Memory B cell (primary cell): ENCODE measurements around the gene ZCCHC7.

Experiments used
- ATAC-seq: fragments of 150-1000 bp; cut with Tn5 transposase; 2 replicates; pipeline ENCODE4 v1.10.0; 2021; ENCODE audit warnings: low read depth, mild to moderate bottlenecking, moderate library complexity
- DNase-seq, 2 donors: peaks; one replicate each; pipeline ENCODE4 v3.0.0; 2022; ENCODE audit warnings: low spot score in 2 of 2
- H3K27ac Mint-ChIP-seq: one replicate; pipeline ENCODE4 v1.8.0; 2022; ENCODE audit warnings: mild to moderate bottlenecking, moderate library complexity, mixed read lengths
- H3K27me3 Mint-ChIP-seq: one replicate; pipeline ENCODE4 v1.8.0; 2022; ENCODE audit warnings: mixed read lengths
- H3K36me3 Mint-ChIP-seq: one replicate; pipeline ENCODE4 v1.8.0; 2022; ENCODE audit warnings: mild to moderate bottlenecking, mixed read lengths
- H3K4me1 Mint-ChIP-seq: one replicate; pipeline ENCODE4 v1.8.0; 2022; ENCODE audit warnings: mixed read lengths
- H3K4me3 Mint-ChIP-seq: one replicate; pipeline ENCODE4 v1.8.0; 2022; ENCODE audit warnings: mild to moderate bottlenecking, moderate library complexity, mixed read lengths
- H3K9me3 Mint-ChIP-seq: one replicate; pipeline ENCODE4 v1.8.0; 2022; ENCODE audit warnings: mixed read lengths

The ZCCHC7 gene

DNA sequence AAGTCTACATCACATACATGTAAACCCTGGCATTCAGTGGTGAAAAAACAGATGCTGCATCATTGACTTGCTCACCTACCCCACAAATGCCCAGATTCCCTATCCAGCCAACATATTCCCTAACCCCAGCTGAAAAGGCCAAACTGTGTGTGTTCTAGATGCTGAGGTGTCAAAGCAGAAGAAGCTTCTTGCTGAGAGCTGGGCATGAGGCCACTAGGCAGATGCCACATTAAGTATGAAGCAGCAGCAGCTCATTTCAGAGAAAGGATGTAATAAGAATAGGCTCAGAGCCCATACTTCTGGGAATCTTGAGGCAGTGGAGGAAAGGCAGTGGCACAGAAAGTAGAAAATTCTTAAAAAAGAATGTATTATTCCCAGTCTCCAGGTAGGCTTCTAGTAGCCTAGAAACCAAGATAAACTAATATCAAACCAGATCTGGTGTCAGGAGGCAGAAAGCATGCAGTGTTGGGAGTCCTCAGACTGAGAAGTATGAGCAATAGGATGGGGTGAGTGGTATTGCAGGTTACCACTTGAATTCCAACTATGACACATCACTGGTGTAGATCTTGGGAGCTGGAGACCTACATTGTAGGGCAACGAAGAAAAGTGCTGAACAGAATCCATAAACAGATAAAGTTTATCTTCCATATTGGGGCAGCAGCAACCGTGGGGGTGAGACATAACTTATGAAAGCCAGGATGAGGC, 230.3 kb downstream of the ZCCHC7 start:
- no peak overlapping the region for H3K4me3 Mint-ChIP-seq
- no peaks in the 10 kb centered on the region for H3K9me3 Mint-ChIP-seq
- H3K4me1 Mint-ChIP-seq: peaks cover 7% of the 10 kb centered on the region
- H3K27me3 Mint-ChIP-seq: no peaks in the 10 kb centered on the region
- no peak for DNase-seq
- ATAC-seq: no peak
- H3K36me3 Mint-ChIP-seq: peaks cover 32% of the 10 kb centered on the region
- H3K27ac Mint-ChIP-seq: no peak overlapping the region

DNA sequence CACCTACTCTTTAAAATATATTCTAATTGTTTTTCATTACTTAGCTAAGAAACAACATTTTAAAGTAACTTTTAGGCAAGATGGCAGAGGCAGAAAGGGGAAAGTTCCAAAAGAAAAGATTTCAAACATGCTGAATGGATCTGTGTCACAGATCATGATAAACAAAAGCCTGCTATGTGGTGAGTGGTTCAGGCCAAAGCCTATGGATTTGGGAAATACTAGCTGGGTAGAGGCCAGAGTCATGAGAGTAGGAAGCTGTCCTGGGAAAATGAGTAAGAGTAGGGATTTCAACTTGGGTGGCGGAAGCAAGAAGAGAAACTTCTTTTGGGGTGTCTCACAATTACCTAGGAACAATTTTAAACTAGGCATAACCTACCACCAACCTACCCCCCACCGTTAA, 233.4 kb downstream of the ZCCHC7 start:
- no peak for DNase-seq
- H3K4me1 Mint-ChIP-seq: peaks cover 2% of the 10 kb centered on the region
- no peak for ATAC-seq
- H3K9me3 Mint-ChIP-seq: no peaks in the 10 kb centered on the region
- H3K27me3 Mint-ChIP-seq: no peaks in the 10 kb centered on the region
- peak overlapping the region; percentile 32 for H3K27ac Mint-ChIP-seq
- peaks cover 32% of the 10 kb centered on the region for H3K36me3 Mint-ChIP-seq
- no peak overlapping the region for H3K4me3 Mint-ChIP-seq

DNA sequence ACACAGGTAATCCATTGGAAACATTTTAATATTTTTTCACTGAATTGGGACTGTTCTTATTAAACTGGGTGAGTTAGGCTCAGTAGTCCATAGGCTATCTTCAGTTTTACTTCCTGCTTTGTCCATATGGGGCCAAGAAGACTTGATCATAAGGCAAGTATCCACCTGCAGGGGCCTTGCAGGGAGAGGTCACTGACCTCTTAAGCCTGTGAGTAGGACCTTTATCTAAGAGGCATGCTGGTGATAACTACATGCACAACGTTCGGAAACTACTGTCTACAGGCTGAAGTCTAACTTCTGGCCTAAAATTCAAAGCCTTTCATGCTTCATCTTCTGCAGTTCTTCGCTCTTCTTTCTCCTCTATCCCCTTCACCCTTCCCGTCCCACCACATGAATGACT, 242.1 kb downstream of the ZCCHC7 start:
- Mint-ChIP-seq H3K4me3 (no peak overlapping the region), H3K27me3 (no peaks in the 10 kb centered on the region), H3K9me3 (no peaks in the 10 kb centered on the region), H3K36me3 (peaks cover 8% of the 10 kb centered on the region), H3K27ac (no peak overlapping the region), H3K4me1 (peaks cover 13% of the 10 kb centered on the region)
- no peak for ATAC-seq
- DNase-seq: no peak

DNA sequence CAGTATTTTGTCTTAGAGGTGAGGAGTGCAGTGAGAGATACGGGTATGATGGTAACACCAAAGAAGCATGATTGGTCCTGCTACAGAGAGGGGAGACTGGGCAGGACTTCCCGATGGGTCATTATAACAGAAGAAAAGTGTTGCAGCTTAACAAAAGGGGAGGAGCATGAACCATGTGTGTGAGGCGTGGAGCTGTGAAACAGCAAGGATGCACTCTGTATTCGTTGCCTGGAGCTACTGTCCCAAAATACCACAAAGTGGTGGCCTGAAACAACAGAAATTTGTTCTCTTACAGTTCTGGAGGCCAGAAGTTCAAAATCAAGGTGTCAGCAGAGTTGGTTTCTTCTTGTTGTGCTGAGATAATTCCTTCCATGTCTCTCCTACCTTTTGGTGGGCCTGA, 242.8 kb downstream of the ZCCHC7 start:
- Mint-ChIP-seq H3K36me3 (peaks cover 8% of the 10 kb centered on the region), H3K4me3 (no peak overlapping the region), H3K27me3 (no peaks in the 10 kb centered on the region), H3K9me3 (no peaks in the 10 kb centered on the region), H3K27ac (peak overlapping the region; percentile 56), H3K4me1 (peaks cover 13% of the 10 kb centered on the region)
- no peak for DNase-seq
- no peak for ATAC-seq

DNA sequence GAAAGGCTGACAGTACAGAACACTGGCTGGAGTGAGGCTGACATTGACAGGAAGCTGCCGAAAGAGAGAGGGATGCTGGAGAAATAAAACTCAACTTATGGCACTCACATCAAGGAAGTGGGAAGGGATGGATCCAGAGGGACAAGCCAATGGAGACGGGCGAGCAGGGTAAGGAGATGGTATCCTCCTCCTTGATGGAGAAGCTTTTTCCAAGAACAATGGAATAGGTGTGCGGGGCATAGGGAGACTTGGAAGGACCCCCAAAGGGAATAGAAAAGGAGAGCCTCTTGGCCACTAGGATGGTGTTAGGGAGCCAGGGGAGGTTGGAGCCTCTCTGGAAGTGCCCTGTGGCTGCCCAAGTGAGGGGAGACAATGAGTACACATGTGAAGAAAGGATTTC, 243.8 kb downstream of the ZCCHC7 start:
- Mint-ChIP-seq H3K27me3 (no peaks in the 10 kb centered on the region), H3K4me1 (peaks cover 15% of the 10 kb centered on the region), H3K9me3 (no peaks in the 10 kb centered on the region), H3K27ac (no peak overlapping the region), H3K36me3 (peaks cover 4% of the 10 kb centered on the region), H3K4me3 (no peak overlapping the region)
- ATAC-seq (no peak), DNase-seq (no peak)

DNA sequence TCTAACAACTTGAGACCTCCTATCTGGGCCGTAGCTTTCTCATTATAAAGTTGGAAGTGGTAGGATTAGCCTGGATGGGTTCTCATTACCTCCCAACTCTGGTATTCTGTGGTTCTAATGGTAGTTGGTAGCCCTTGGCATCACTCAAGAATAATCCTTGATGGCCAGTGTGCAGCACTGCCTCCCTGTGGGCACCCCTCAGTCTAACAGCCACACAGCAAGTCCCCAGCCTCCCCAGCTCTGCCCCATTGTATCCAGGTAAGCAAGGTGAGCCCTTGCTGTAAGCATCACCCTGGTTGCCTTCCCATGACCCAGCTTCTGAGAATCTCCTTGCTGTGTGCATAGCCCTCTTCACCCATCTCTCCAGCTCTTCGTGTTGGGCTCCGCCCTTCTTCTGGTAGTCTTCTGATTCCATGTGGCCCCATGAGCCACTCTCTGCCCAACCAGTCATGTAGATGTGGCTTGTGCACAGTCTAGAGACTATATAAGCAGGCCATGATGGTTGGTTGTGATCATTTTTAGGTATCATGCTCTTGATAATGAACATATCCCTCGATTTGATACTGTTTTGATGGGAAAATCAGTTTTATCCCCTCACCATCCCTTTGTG, 244.5 kb downstream of the ZCCHC7 start:
- Mint-ChIP-seq H3K36me3 (peaks cover 4% of the 10 kb centered on the region), H3K9me3 (no peaks in the 10 kb centered on the region), H3K4me1 (peaks cover 22% of the 10 kb centered on the region), H3K4me3 (no peak overlapping the region), H3K27ac (no peak overlapping the region), H3K27me3 (no peaks in the 10 kb centered on the region)
- ATAC-seq: peak; percentile 20
- no peak for DNase-seq

DNA sequence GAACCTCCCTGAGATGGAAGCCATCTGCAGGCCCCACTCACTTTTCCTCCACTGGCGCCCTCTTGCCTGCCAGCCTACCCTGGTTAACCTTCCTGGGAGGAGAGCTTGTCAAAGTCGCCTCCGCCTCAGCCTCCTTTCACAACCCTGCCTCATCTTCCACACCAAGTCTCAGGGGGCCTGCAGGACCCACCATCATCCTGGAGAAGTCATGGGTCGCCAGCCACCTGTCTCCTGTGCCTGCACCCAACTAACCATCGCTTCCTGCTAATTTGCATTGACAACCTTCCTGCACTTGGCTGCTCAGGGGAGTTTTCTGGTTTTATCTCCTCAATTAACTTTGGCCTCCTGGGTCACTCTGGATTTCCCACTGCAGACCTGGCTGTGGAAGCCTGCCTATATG, 249.3 kb downstream of the ZCCHC7 start:
- Mint-ChIP-seq H3K36me3 (no peaks in the 10 kb centered on the region), H3K27me3 (no peaks in the 10 kb centered on the region), H3K27ac (peak overlapping the region; percentile 84), H3K4me3 (peak overlapping the region; percentile 61), H3K9me3 (no peaks in the 10 kb centered on the region), H3K4me1 (peaks cover 50% of the 10 kb centered on the region)
- DNase-seq (peak; percentile 55 to 58), ATAC-seq (peak; percentile 71)

DNA sequence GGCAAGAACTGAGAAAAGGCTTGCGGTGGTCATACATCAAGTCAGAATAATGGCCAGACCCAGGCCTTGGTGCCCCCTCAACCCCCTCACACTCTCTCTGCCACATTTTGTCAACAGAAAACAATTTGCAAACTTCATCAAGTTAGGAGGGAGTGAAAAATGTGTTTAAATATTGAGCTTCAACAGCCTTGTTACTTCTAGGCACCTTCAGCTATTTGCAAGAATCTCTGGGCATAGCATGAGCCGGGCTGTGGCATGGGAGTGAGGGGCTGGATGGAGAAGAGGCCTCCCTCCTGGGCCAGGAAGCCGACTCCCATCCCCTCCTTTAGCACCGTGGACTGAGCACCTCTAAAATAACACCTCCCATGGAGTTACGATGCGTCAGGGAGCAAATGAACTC, 249.9 kb downstream of the ZCCHC7 start:
- Mint-ChIP-seq H3K9me3 (no peaks in the 10 kb centered on the region), H3K4me1 (peaks cover 50% of the 10 kb centered on the region), H3K27me3 (no peaks in the 10 kb centered on the region), H3K4me3 (peak overlapping the region; percentile 70), H3K27ac (peak overlapping the region; percentile 84), H3K36me3 (no peaks in the 10 kb centered on the region)
- no peak for DNase-seq
- ATAC-seq: no peak

DNA sequence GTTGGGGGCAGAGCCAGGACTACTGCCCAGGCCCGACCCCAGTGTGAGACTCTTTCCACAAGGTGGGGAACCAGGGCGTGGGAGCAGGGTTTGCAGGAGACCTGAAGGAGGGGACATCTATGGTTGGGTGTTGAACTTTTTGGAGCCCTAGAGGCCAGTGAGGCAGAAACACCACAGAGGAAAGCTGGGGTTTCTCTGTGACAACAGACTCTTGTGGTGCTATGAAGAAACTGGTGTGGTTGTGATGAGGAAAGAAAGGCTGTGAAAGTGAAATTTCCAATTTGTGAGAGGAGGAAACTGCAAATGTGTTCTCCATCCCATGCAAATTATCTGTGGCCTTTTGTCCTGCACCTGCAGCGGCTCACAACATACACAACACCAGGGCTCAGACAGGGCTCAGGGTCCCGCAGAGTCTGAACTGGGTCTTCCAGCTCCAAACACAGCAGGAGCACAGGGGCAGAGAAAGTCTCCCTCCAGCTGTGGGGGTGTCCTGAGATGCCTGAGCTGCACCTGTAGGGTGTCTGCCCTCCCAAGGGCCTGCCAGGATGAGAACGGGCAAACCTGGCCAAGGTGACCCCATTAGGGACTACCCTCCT, 250.7 kb downstream of the ZCCHC7 start:
- ATAC-seq (peak; percentile 57), DNase-seq (peak in 1 of 2 donors; percentile 60)
- Mint-ChIP-seq H3K4me1 (peaks cover 52% of the 10 kb centered on the region), H3K27me3 (no peaks in the 10 kb centered on the region), H3K9me3 (no peaks in the 10 kb centered on the region), H3K36me3 (no peaks in the 10 kb centered on the region), H3K4me3 (peak overlapping the region; percentile 70), H3K27ac (peak overlapping the region; percentile 84)

DNA sequence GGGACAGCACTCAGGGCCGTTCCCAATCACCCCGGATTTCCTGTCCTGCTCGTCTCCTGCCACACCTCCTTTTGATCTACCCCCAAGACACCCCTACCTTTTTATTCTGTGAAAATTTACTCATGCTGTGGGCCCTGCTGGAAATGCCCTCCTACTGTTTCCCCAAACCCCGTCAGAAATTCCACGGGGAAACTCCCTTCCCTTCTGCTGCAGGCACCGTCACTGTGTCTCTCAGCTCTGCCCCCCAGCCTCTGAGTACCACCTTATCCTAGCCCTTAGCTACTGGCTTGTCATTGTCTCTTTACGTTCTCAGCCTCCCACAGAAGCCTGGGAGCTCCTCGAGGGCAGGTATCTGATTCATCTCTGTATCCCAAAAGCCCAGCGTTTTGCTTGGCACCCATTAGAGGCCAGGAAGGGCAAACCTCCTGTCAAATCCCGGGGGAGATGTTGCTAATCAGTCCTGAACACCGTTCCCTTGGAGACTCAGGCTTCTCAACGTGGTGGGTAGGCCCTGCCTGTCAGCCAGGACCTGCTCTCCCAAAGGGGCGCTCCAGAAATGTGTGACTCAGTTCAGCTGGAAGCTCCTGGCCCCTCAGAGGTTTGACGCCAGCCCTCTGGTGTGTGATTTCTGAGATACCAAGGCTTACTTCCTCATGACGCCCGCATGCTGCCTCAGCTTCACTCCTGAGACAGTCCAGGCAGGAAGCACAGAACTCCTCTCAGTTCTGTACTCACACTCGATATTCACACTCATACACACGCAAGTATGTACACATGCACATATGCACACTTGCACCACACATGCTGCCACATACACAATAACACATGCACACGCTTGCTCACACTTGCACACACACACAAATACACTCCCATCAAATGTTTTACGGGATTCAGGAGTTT, 251.4 kb downstream of the ZCCHC7 start:
- ATAC-seq: no peak
- Mint-ChIP-seq H3K36me3 (no peaks in the 10 kb centered on the region), H3K27me3 (no peaks in the 10 kb centered on the region), H3K9me3 (no peaks in the 10 kb centered on the region), H3K27ac (peak overlapping the region; percentile 84), H3K4me3 (peak overlapping the region; percentile 70), H3K4me1 (peaks cover 57% of the 10 kb centered on the region)
- DNase-seq: no peak

DNA sequence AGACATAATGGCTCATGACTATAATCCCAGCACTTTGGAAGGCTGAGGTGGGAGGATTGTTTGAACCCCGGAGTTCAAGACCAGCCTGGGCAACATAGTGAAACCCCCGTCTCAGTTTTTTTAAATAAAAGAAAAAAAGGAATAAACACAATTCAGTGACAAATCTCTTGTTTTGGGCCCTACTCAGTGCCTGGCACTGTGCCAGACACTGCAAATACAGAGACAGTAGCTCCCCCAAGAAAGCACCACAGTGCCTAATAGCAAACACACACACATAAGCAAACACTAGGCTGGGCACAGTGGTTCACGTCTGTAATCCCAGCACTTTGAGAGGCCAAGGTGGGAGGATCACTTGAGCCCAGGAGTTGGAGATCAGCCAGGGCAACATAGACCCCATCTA, 252.5 kb downstream of the ZCCHC7 start:
- DNase-seq (no peak), ATAC-seq (no peak)
- Mint-ChIP-seq H3K36me3 (no peaks in the 10 kb centered on the region), H3K27me3 (no peaks in the 10 kb centered on the region), H3K9me3 (no peaks in the 10 kb centered on the region), H3K4me3 (peak overlapping the region; percentile 52), H3K27ac (peak overlapping the region; percentile 84), H3K4me1 (peaks cover 63% of the 10 kb centered on the region)

DNA sequence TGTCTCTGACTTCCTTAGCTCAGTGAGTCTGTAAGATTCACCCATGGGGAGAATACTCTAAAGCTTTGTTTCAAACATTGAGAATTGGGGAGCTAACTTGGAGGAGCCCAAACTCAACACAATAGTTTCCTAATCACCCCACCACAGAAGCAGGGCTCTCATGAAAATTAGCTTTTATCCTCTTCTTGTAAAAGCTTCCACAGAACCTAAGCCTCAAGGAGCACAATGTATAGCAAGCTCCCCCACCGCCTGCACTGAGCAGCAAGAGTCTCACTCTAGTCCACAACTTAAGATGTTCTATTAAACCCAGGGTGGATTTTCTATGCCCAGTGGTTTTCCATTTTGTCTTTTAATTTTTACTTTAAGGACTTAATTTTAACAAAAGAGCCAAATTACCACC, 253.2 kb downstream of the ZCCHC7 start:
- no peak for DNase-seq
- Mint-ChIP-seq H3K27ac (peak overlapping the region; percentile 58), H3K36me3 (no peaks in the 10 kb centered on the region), H3K27me3 (no peaks in the 10 kb centered on the region), H3K4me3 (no peak overlapping the region), H3K9me3 (no peaks in the 10 kb centered on the region), H3K4me1 (peaks cover 69% of the 10 kb centered on the region)
- ATAC-seq: no peak

DNA sequence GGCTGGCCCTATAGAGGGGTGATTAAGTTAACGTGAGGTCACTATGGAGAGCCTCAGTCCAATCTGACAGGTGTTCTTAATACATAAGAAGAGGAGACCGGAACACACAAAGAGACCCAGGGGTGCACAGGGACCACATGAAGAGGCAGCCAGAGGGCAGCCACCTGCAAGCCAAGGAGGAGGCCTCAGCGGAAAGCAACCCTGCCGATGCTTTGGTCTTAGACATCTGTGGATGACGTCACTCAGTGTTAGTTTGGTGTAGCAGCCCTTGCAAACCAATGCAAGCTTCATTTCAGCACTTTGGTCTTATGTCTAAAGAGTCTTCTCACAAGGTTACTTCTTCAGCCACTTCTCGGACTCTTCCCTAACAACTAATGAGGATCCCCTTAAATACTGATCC, 254.5 kb downstream of the ZCCHC7 start:
- Mint-ChIP-seq H3K36me3 (no peaks in the 10 kb centered on the region), H3K4me1 (peaks cover 66% of the 10 kb centered on the region), H3K4me3 (peak overlapping the region; percentile 43), H3K27ac (peak overlapping the region; percentile 99), H3K27me3 (peaks cover 3% of the 10 kb centered on the region), H3K9me3 (no peaks in the 10 kb centered on the region)
- peak; percentile 77 for ATAC-seq
- DNase-seq: peak; percentile 56 to 78
